KMS-11 (cell line): ENCODE measurements around the gene CDK14.
A peak's percentile ranks its signal among the peaks of the same experiment; 100 is the strongest.

Experiments used
- H2AFZ ChIP-seq: fragments of 200-600 bp; sonication (generic); 2 replicates; pipeline ENCODE4 v1.6.1; 2016; ENCODE audit warnings: antibody characterized with exemption, mixed run types, low read depth
- H3K27ac ChIP-seq: fragments of 200-600 bp; sonication (generic); 2 replicates; pipeline ENCODE4 v1.6.1; 2016; ENCODE audit warnings: mild to moderate bottlenecking, mixed run types
- H3K27me3 ChIP-seq: fragments of 200-600 bp; sonication (generic); 2 replicates; pipeline ENCODE4 v1.6.1; 2017; ENCODE audit warnings: mild to moderate bottlenecking, low read depth, mixed run types, moderate library complexity; ENCODE audit not compliant: insufficient read depth
- H3K36me3 ChIP-seq: fragments of 200-600 bp; sonication (generic); 2 replicates; pipeline ENCODE4 v1.6.1; 2017; ENCODE audit warnings: mild to moderate bottlenecking, mixed run types; ENCODE audit not compliant: insufficient read depth
- H3K4me1 ChIP-seq: fragments of 200-600 bp; sonication (generic); 2 replicates; pipeline ENCODE4 v1.6.1; 2016; ENCODE audit warnings: mild to moderate bottlenecking, low read depth, mixed run types; ENCODE audit not compliant: poor library complexity, severe bottlenecking
- H3K4me2 ChIP-seq: fragments of 200-600 bp; sonication (generic); 2 replicates; pipeline ENCODE4 v1.7.0; 2016; ENCODE audit warnings: mild to moderate bottlenecking, mixed run types
- H3K4me3 ChIP-seq: fragments of 200-600 bp; sonication (generic); IDR thresholded peaks from 2 replicates; pipeline ENCODE4 v1.6.1; 2017; ENCODE audit warnings: low read depth, low read length, mixed read lengths; ENCODE audit not compliant: insufficient read depth
- H3K79me2 ChIP-seq: fragments of 200-600 bp; sonication (generic); 2 replicates; pipeline ENCODE4 v1.6.1; 2016; ENCODE audit warnings: low read depth, mixed run types; ENCODE audit not compliant: insufficient read depth
- H3K9ac ChIP-seq: fragments of 200-600 bp; sonication (generic); 2 replicates; pipeline ENCODE4 v1.6.1; 2016; ENCODE audit warnings: mild to moderate bottlenecking, mixed run types
- H4K20me1 ChIP-seq: fragments of 200-600 bp; sonication (generic); 2 replicates; pipeline ENCODE4 v1.6.1; 2016; ENCODE audit warnings: mild to moderate bottlenecking, mixed run types; ENCODE audit not compliant: insufficient read depth
- CTCF ChIP-seq: fragments of 200-600 bp; sonication (generic); conservative IDR thresholded peaks from 2 replicates; pipeline ENCODE4 v1.6.1; 2017; ENCODE audit warnings: low read depth, mild to moderate bottlenecking, antibody characterized with exemption, low read length, moderate library complexity, mixed read lengths

CDK14 gene

GRCh38 chr7:91088156-91088555 lies 492.0 kb downstream of the CDK14 start:
- TF ChIP-seq CTCF, result no peak
- no peak overlapping the region for H3K27ac ChIP-seq
- no peak overlapping the region for H3K4me3 ChIP-seq
- no peak overlapping the region for H2AFZ ChIP-seq
- H3K4me1 ChIP-seq, result no peaks in the 10 kb centered on the region
- no peaks in the 10 kb centered on the region for H4K20me1 ChIP-seq
- H3K4me2 ChIP-seq, result no peak overlapping the region
- H3K79me2 ChIP-seq, result no peaks in the 10 kb centered on the region
- no peaks in the 10 kb centered on the region for H3K27me3 ChIP-seq
- H3K36me3 ChIP-seq, result 0 out of 2 replicates have a peak, but pooled peaks cover 3% of the 10 kb centered on the region
- no peak overlapping the region for H3K9ac ChIP-seq

- Histone ChIP-seq H3K36me3 (0 out of 2 replicates have a peak, but pooled peaks cover 3% of the 10 kb centered on the region), H3K4me1 (no peaks in the 10 kb centered on the region), H2AFZ (no peak overlapping the region), H3K4me2 (no peak overlapping the region), H3K9ac (no peak overlapping the region), H3K4me3 (no peak overlapping the region), H3K27ac (no peak overlapping the region), H3K79me2 (no peaks in the 10 kb centered on the region), H3K27me3 (no peaks in the 10 kb centered on the region), H4K20me1 (no peaks in the 10 kb centered on the region)
- TF ChIP-seq CTCF, result no peak
Observed at GRCh38 chr7:91088691-91089090, 492.6 kb downstream of the CDK14 start.

- Histone ChIP-seq H3K9ac (no peak overlapping the region), H3K4me1 (no peaks in the 10 kb centered on the region), H4K20me1 (no peaks in the 10 kb centered on the region), H3K36me3 (0 out of 2 replicates have a peak, but pooled peaks cover 3% of the 10 kb centered on the region), H3K27me3 (no peaks in the 10 kb centered on the region), H2AFZ (no peak overlapping the region), H3K27ac (no peak overlapping the region), H3K79me2 (no peaks in the 10 kb centered on the region), H3K4me3 (no peak overlapping the region), H3K4me2 (no peak overlapping the region)
- TF ChIP-seq CTCF, result peak; percentile 90
Observed at GRCh38 chr7:91089382-91089963, 493.4 kb downstream of the CDK14 start.

GRCh38 chr7:91090684-91091083 lies 494.6 kb downstream of the CDK14 start:
- H3K79me2 ChIP-seq, result no peaks in the 10 kb centered on the region
- H3K4me2 ChIP-seq, result no peak overlapping the region
- no peaks in the 10 kb centered on the region for H3K4me1 ChIP-seq
- no peak for TF ChIP-seq CTCF
- H2AFZ ChIP-seq, result no peak overlapping the region
- no peaks in the 10 kb centered on the region for H3K27me3 ChIP-seq
- H3K27ac ChIP-seq, result no peak overlapping the region
- H3K36me3 ChIP-seq, result 0 out of 2 replicates have a peak, but pooled peaks cover 3% of the 10 kb centered on the region
- H4K20me1 ChIP-seq, result no peaks in the 10 kb centered on the region
- no peak overlapping the region for H3K4me3 ChIP-seq
- no peak overlapping the region for H3K9ac ChIP-seq
